GM18526 (cell line): ENCODE data around the gene OTOL1.

ENCODE experiments used
- POLR2A ChIP-seq: IDR thresholded peaks from 3 replicates; pipeline ENCODE4 v1.6.1; 2011; ENCODE audit not compliant: insufficient read length; ENCODE audit errors: extremely low read depth

OTOL1 gene

GRCh38 chr3:161496508-161496907 lies at the start of gene OTOL1:
Gene OTOL1, plus strand, starts transcription at chr3:161496808. Its CDS starts 0 bp downstream, at chr3:161496808.
- no peak for TF ChIP-seq POLR2A

GRCh38 chr3:161449785-161450184 lies 46.8 kb upstream of the OTOL1 start:
- no peak for TF ChIP-seq POLR2A

DNA sequence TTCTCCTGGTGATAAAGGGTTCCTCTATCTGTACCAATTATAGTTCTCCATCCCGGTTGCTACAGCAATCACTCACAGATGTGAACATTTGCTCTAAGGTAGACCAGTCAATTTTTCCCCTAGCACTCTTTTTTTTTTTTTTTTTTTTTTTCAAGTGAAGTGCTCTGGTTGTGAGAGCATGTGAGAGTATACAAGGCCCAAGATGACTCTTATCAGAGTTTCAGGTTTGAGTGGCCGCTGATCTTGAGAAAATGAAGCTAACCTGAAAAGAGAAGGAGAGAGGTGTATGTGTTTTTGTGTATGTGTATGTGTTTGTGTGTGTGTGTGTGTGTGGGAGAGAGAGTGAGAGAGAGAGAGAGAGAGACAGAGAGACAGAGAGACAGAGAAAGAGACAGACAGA lies 44.4 kb upstream of the OTOL1 start:
- no peak for TF ChIP-seq POLR2A

DNA sequence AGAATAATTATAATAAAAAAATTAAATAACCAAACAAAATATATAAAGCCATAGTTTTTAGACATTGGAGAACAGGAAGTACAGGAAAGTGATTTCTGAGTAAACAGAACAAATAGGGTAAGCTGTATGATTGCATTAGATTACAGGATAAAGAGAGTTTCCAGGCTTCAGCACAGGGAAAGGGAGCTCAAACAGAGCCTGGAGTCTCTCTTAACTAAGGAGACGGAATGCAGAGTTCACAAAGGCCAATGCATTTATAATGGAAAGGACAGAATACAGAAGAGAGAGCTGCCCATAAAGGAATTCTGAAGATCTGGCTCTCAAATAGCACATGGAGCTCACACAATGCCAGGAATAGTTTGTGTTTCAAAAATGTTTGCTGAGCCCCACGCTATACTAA lies 42.0 kb upstream of the OTOL1 start:
- no peak for TF ChIP-seq POLR2A

DNA sequence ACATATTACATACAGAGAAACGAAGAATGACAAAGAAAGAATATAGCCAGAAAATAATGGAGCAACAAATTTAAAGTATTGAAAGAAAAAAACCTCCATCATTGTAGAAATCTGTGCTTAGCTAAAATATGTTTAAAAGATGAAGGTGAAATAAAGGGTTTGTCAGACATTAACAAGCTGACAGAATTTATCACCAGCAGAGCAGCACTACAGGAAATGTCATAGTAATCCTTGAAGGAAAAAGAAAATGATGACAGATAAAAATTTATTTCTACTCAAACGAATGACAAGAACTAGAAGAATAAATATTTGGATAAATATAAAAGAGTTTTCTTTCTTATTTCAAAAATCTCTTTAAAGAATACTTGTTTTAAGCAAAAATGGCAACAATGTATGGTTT lies 40.6 kb upstream of the OTOL1 start:
- TF ChIP-seq POLR2A, result no peak

GRCh38 chr3:161462138-161462537 lies 34.5 kb upstream of the OTOL1 start:
- TF ChIP-seq POLR2A, result no peak

DNA sequence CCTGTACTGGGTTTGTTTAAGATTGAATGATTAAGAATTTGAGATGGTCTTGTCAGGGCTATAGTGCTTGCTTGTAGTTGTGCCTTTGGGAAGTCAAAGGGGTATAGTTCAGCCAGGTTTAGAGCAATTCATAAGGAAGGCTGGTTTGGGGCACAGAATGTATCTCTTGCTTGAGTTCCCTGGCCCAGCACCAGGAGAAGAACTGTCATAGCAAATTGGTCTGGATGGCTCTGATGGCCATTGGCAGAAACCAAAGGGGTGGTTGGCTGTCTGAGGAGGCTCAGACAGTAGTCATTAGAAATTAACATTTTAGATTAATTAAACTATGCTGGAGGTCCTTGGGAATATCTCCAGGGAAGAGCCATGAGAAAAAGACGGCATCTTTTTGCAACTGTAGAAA lies 25.4 kb upstream of the OTOL1 start:
- TF ChIP-seq POLR2A, result no peak

DNA sequence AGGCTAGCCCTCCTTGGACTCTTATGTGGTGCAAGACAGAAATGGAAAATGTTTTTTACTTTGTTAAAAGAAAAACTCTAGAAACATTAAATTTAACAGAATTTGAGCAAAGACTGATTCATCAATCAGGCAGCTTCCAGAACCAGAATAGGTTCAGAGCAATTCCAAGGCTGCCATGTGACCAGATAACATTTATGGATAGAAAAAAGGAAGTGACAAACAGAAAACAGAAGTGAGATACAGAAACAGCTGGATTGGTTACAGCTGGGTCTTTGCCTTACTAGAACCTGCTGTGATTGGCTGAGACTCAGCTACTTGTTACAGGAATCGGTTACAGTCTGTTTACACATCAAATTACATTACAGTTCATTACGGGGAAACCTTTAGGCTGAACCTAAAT lies 22.5 kb upstream of the OTOL1 start:
- TF ChIP-seq POLR2A, result no peak

DNA sequence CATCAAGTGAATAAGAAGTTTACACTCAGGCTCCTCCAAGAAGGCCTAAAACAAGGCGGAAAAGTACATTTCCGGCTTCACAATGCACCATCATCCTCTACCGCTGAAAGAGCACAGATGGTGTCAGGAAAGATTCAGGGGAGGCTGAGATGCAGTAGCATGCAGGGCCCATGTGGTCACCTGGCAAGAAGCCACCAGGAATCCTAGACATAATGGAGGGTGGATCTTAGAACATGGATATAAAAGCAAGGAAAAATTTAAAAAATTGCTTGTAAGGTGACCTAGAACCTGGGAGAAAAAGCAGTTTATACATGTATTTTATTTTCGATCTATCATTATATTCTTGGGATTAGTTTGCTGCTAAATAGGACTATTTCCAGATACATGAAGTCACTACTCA lies 21.9 kb upstream of the OTOL1 start:
- TF ChIP-seq POLR2A, result no peak

- no peak for TF ChIP-seq POLR2A
Observed at GRCh38 chr3:161475206-161475605, 21.4 kb upstream of the OTOL1 start.

DNA sequence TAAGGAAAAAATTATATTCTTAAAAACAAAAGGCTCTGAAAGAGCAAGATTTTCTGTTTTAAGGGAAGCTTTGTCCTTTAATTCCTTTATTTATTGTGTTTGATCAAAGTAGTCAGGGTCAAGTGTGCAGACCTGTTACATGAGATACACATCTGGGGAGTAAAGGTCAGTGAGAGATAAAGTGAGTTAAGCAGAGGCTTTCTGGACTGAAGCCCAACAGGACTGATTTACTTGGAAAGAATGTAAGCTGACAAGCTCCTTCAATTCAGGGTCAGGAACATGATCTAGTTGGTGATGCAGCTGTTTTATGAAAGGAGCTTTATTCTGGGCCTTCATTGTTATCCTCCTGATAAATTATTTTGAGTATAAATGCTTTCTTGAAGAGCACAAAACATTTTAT lies 20.7 kb upstream of the OTOL1 start:
- TF ChIP-seq POLR2A, result no peak

- no peak for TF ChIP-seq POLR2A
Observed at GRCh38 chr3:161484226-161484625, 12.4 kb upstream of the OTOL1 start.

GRCh38 chr3:161489395-161489794 lies 7.2 kb upstream of the OTOL1 start:
- no peak for TF ChIP-seq POLR2A

DNA sequence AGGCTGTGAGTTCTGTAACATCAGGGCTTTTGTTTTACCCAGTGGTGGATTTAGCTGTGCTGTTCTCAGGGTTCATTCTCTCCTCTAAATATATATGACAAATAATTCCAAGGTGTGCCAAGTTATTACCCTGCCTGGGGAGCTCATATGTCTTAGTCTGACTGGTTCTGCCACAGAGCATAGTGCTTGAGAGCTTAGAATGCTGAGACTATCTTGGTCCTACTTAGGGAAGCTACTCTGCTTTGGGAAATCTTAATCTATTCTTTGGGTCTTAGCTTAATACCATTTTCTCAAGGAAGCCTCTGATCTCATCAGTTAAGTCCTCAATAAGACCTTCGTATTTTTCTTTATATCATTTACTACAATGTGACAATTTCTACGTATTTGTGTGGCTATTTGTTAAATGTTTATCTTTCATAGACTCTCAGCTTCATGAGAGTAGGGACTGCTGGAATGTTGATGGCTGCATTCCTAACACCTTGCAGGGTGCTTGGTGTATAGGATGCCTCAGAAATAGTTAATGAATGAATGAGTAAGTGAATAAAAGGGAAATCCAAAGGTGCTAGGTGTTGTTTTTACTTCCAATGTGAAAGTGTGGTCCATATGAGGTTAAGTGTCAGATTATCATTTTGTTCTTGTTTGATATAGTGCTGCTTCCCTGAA lies 1.8 kb downstream of the OTOL1 start:
- no peak for TF ChIP-seq POLR2A

GRCh38 chr3:161500068-161500796 lies 3.6 kb downstream of the OTOL1 start:
- no peak for TF ChIP-seq POLR2A

DNA sequence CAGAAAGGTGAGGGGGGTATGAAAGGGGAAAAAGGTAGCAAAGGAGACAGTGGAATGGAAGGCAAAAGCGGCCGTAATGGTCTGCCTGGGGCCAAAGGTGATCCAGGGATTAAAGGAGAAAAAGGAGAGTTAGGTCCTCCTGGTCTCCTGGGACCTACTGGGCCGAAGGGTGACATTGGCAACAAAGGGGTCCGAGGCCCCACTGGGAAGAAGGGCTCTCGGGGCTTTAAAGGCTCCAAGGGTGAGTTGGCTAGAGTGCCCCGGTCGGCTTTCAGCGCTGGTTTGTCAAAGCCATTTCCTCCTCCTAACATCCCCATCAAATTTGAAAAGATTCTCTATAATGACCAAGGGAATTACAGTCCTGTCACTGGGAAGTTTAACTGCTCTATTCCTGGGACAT lies 6.7 kb downstream of the OTOL1 start:
- no peak for TF ChIP-seq POLR2A
